CD4-positive, alpha-beta T cell treated with Interferon gamma for 1 hour (primary cell): Measurements from ENCODE around the gene UVRAG.
"Not testable (repeated sequence)": the region's sequence is repeated elsewhere in the genome, so short reads cannot be mapped to it uniquely, and the experiment has no call there.

Experiments used
- DNase-seq: peaks from one replicate; pipeline ENCODE4 v3.0.0-alpha.2; 2020

Gene UVRAG

DNA sequence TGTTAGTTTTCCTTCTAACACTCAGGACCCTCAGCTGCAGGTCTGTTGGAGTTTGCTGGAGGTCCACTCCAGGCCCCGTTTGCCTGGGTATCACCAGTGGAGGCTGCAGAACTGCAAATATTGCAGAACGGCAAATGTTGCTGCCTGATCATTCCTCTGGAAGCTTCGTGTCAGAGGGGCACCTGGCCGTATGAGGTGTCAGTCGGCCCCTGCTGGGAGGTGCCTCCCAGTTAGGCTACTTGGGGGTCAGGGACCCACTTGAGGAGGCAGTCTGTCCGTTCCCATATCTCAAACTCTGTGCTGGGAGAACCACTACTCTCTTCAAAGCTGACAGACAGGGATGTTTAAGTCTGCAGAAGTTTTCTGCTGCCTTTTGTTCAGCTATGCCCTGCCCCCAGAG lies 164.1 kb downstream of the UVRAG start:
- DNase-seq, result not testable (repeated sequence)

DNA sequence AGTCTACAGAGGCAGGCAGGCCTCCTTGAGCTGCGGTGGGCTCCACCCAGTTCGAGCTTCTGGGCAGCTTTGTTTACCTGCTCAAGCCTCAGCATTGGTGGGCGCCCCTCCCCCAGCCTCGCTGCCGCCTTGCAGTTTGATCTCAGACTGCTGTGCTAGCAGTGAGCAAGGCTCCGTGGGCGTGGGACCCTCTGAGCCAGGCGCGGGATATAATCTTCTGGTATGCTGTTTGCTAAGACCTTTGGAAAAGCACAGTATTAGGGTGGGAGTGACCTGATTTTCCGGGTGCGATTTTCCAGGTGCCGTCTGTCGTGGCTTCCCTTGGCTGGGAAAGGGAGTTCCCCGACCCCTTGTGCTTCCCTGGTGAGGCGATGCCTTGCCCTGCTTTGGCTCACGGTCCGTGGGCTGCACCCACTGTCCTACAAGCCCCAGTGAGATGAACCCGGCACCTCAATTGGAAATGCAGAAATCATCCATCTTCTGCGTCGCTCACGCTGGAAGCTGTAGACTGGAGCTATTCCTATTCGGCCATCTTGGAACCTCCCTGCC lies 164.5 kb downstream of the UVRAG start:
- DNase-seq, result not testable (repeated sequence)

GRCh38 chr11:75980031-75980430 lies 165.0 kb downstream of the UVRAG start:
- DNase-seq, result no peak

- no peak for DNase-seq
Measured at GRCh38 chr11:75981546-75981945, 166.5 kb downstream of the UVRAG start.

- DNase-seq, result no peak
Measured at GRCh38 chr11:75982309-75982708, 167.3 kb downstream of the UVRAG start.

- DNase-seq, result no peak
Measured at GRCh38 chr11:75986966-75987365, 172.0 kb downstream of the UVRAG start.

DNA sequence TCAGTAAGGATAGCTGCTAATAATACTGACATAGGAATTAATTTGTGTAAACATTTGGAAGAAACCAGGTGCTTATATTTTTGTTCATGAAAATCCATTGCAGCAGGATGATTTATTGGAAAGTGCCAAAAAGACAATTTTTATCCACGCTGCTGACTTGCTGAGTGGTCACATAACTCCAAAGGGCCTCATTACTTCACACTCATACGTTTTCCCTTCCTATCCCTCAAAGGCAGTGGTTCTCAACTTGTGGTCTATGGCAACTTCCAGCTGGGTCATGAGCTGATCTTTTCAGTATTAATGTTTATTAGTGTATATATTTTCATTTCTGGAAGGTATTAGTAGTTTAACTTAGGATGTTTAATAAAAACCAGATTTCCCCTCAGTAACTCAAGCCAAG lies 178.1 kb downstream of the UVRAG start:
- no peak for DNase-seq

DNA sequence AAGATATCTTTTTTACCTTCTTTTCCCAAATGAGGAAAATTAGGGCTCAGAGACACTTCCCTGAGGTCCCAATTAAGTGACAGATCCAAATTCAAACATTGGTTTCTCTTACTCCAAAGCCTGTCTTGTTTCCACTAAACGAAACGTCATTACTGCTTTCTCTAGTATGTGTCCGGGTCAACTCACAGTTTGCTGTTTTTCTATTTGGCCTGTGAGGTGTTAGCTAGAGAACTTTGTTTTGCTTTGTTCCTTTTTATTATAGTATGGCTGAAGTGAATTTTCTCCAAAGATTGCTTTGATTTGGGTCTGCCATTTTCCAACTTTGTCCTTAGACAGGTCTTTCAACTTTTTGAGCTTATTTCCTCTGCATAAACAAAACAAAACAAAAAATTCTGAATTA lies 179.6 kb downstream of the UVRAG start:
- no peak for DNase-seq

DNA sequence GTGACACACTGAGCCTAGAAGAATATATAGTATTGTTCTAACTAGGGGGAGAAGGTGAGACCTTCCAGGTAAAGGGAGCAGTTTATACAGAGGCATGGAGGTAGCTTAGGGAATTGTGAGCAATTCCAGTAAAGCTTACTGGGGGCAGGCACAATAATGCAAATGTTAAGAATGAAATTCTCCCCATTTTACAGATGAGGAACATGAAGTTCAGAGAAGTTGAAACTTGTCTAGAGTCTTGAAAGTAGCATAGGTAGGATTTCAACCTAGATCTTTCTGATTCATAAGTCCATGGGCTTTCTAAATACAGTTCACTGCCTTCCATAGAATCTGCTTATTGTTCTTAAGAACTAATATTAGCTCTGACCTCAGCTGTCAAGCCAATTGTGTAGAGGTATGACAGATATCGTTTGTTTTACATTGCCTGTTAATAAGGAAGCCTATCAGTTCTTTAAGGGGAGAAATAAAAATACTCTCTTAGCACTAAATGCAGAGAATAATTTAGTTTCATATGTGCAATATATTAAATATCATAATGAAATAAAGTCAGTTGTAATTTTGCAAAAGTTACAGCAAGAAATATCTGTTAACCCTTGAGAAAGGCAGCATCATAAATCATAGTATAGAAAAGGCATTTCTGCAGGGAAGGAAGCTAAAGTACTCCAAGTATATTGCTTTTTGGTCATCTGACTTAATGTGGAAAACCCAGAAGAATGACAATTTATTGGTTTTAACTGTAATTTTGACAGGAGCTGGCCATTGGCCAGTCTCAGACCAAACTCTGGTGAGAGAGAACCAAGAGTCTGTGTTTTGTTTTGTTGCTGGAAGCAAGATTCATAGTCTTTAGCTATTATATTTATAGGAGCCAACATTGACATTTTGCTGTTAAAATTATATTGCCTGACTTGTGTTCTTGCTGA lies 181.8 kb downstream of the UVRAG start:
- DNase-seq, result no peak

- DNase-seq, result no peak
Measured at GRCh38 chr11:76004400-76004799, 189.4 kb downstream of the UVRAG start.

DNA sequence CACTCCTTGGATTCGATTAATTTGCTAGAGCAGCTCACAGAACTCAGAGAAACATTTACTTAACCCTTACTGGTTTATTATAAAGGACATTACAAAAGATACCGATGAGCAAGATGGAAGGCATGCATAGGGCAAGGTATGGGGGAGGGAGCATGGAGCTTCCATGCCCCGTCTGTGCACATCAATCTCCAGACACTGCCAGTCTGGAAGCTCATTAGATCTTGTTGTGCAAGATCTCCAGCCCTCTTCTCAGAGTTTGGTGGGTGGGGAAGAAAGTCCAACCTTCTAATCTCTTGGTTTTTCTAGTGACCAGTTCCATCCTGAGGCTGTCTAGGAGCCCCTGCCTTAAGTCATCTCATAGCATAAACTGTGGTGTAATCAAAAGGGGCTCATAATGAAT lies 190.7 kb downstream of the UVRAG start:
- DNase-seq, result no peak

GRCh38 chr11:76007166-76007565 lies 192.2 kb downstream of the UVRAG start:
- no peak for DNase-seq

DNA sequence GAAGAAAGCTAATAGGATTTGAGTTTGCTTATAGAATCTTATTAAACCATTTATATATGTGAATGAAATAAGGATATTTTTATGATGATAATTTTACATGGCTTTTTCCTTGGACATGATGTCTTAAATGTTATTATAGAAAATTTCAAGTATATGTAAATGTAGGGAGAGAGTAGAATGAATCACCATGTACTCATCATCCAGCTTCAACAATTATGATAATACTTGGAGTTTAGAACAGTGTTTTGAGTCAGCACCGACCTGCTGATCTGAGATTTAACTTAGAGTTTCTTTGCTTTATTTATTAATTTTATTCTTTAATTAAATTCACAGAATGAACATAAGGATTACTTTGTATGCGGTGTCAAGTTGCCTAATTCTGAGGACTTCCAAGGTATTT lies 193.5 kb downstream of the UVRAG start:
- DNase-seq, result no peak

GRCh38 chr11:76010051-76010450 lies 195.0 kb downstream of the UVRAG start:
- no peak for DNase-seq

GRCh38 chr11:76013526-76013925 lies 198.5 kb downstream of the UVRAG start:
- DNase-seq, result no peak

- no peak for DNase-seq
Measured at GRCh38 chr11:76023236-76024068, 208.4 kb downstream of the UVRAG start.

DNA sequence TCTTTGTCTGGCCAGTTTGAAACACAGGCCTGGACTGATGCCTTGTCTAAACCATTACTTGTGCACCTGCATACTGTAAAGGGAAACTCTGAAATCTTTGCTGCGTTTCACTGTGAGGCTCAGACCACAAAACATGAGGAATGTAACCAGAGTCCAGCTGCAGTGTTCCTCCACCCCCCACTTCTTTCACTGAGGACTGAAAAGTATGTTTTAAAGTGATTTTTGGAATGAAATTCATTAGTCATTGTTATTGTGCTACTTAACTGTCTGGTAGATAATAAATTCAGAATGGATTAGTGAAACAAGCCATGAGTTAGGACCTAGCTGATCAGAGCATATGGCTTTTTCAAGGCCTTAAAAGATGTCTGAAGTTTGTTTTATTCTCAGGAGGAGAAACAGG lies 210.1 kb downstream of the UVRAG start:
- no peak for DNase-seq

DNA sequence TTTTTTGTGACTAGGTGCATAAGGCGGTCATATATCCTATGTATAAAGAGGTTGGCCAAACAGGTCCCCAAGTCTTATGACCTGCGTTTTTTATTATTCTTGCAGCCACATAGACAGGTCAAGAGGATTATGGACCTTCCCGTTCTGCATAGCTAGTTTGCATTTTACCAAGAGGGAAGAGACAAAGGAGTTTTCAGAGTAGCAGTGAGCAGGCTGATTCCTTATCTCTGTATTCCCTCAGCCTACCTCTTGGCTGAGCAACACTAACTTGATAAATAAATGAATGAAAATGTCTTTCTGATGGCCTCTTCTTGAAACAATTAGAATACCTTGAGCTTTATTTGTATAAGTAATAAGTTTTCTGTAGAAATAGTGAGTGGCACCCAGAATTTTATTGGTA lies 210.8 kb downstream of the UVRAG start:
- DNase-seq, result no peak

DNA sequence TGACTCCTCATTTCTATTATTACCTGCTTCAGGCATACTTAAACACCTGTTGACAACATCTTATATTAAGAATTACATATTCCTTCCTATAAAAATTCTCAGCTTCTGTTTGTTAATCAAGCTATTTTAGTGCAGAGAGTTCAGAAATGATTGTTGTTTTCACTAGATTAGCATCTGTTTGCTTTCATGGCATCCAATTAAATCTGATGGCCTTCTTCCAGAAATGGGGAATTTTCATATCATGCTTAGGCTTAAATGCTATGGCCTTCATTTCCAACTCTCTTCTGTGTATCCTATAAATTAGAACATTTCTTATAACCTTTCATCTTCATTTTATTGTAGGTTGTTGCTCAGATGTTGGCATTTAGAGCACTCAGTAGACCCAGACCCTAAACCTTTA lies 211.3 kb downstream of the UVRAG start:
- no peak for DNase-seq

- DNase-seq, result no peak
Measured at GRCh38 chr11:76026862-76027261, 211.9 kb downstream of the UVRAG start.

GRCh38 chr11:76030286-76030685 lies 215.3 kb downstream of the UVRAG start:
- no peak for DNase-seq

DNA sequence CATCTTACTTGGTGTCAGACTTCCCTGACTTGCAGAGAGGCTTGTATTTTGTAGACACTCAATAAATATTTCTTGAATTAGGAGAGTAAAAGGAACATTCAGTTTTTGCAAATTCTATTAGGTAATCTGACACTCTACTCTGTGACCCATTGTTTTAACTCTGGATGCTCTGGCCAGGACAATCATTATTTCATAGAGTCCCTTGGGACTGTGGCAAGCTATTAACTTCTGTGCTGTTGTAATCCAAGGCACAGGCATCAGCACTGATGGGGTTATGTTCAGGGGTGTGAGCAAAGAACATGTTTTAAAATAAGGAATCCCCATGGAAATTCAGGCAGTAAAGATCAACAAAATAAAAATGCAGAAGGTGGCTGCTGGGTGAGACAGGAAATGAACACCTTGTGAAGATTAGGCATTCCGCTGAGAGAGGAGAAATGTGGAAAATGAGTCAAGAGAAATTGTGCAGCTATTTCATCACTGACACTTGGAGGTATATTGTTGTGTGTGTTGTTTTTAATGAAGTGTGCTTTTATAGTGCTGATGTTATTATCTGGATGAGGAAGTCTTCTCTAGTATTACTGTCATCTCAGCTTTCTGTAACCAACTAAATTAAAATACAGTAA lies 216.1 kb downstream of the UVRAG start:
- DNase-seq, result no peak

GRCh38 chr11:76033699-76034098 lies 218.7 kb downstream of the UVRAG start:
- DNase-seq, result no peak
